Kidney epithelial cell (primary cell): ENCODE data around the gene SOX11. TPM values are rescaled to one million over a fixed set of nuclear protein-coding genes. Genes with fewer than 3 reads are reported as not detected.

Source experiments
- DNase-seq: peaks from one replicate; pipeline ENCODE4 v3.0.0-alpha.2; 2010; ENCODE audit warnings: low read depth
- H3K27me3 ChIP-seq: 2 replicates; pipeline ENCODE4 v1.6.0; 2011; ENCODE audit warnings: low read length; ENCODE audit not compliant: control insufficient read depth, insufficient read depth
- H3K36me3 ChIP-seq: 2 replicates; pipeline ENCODE4 v1.5.1; 2011; ENCODE audit warnings: low read length; ENCODE audit not compliant: control insufficient read depth, insufficient read depth
- H3K4me3 ChIP-seq: 2 replicates; pipeline ENCODE4 v1.5.1; 2011; ENCODE audit warnings: low read depth, mild to moderate bottlenecking, control low read depth, low read length
- CTCF ChIP-seq: IDR thresholded peaks from 2 replicates; pipeline ENCODE4 v1.5.1; 2011; ENCODE audit warnings: mild to moderate bottlenecking, moderate library complexity, low read length, control low read depth, inconsistent platforms; ENCODE audit not compliant: insufficient read depth, poor library complexity, severe bottlenecking
- total RNA-seq: library from RNA; depleted of rRNA; stranded (reverse); fragments of >200 nt; gene quantifications from 2 replicates; pipeline ENCODE4 v1.2.3, GENCODE V29; 2015

Gene SOX11
- total RNA-seq, 1 donor from 2014 or later = 81.7 TPM

- H3K4me3 ChIP-seq = no peak overlapping the region
- no peak for DNase-seq
- no peaks in the 10 kb centered on the region for H3K36me3 ChIP-seq
- TF ChIP-seq CTCF = no peak
- H3K27me3 ChIP-seq = no peaks in the 10 kb centered on the region
Observed at GRCh38 chr2:5736886-5737285, 44.7 kb downstream of the SOX11 start.

- no peak for DNase-seq
- no peak overlapping the region for H3K4me3 ChIP-seq
- no peaks in the 10 kb centered on the region for H3K27me3 ChIP-seq
- no peak for TF ChIP-seq CTCF
- H3K36me3 ChIP-seq = no peaks in the 10 kb centered on the region
Observed at GRCh38 chr2:5740053-5740452, 47.9 kb downstream of the SOX11 start.

GRCh38 chr2:5740817-5741216 lies 48.6 kb downstream of the SOX11 start:
- no peak for TF ChIP-seq CTCF
- H3K36me3 ChIP-seq = no peaks in the 10 kb centered on the region
- no peak overlapping the region for H3K4me3 ChIP-seq
- H3K27me3 ChIP-seq = no peaks in the 10 kb centered on the region
- no peak for DNase-seq

GRCh38 chr2:5741242-5741641 lies 49.1 kb downstream of the SOX11 start:
- H3K4me3 ChIP-seq = no peak overlapping the region
- no peaks in the 10 kb centered on the region for H3K27me3 ChIP-seq
- no peak for DNase-seq
- H3K36me3 ChIP-seq = no peaks in the 10 kb centered on the region
- TF ChIP-seq CTCF = no peak

- H3K27me3 ChIP-seq = no peaks in the 10 kb centered on the region
- no peaks in the 10 kb centered on the region for H3K36me3 ChIP-seq
- no peak for DNase-seq
- TF ChIP-seq CTCF = no peak
- H3K4me3 ChIP-seq = no peak overlapping the region
Observed at GRCh38 chr2:5742126-5742525, 49.9 kb downstream of the SOX11 start.

- H3K27me3 ChIP-seq = no peaks in the 10 kb centered on the region
- no peak for DNase-seq
Observed at GRCh38 chr2:5748391-5748790, 56.2 kb downstream of the SOX11 start.

More at GRCh38 chr2:5748391-5748790, 56.2 kb downstream of the SOX11 start:
- no peaks in the 10 kb centered on the region for H3K36me3 ChIP-seq
- no peak for TF ChIP-seq CTCF
- H3K4me3 ChIP-seq = no peak overlapping the region
